Middle frontal gyrus (tissue), 1 donor: ENCODE measurements around the gene CUTC.
"Not testable (repeated sequence)": the region's sequence is repeated elsewhere in the genome, so short reads cannot be mapped to it uniquely, and the experiment has no call there.

Experiments used
- DNase-seq: peaks from one replicate; pipeline ENCODE4 v3.0.0-alpha.2; 2015; ENCODE audit warnings: low spot score; ENCODE audit errors: extremely low spot score

Gene CUTC, protein sequence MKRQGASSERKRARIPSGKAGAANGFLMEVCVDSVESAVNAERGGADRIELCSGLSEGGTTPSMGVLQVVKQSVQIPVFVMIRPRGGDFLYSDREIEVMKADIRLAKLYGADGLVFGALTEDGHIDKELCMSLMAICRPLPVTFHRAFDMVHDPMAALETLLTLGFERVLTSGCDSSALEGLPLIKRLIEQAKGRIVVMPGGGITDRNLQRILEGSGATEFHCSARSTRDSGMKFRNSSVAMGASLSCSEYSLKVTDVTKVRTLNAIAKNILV

DNA sequence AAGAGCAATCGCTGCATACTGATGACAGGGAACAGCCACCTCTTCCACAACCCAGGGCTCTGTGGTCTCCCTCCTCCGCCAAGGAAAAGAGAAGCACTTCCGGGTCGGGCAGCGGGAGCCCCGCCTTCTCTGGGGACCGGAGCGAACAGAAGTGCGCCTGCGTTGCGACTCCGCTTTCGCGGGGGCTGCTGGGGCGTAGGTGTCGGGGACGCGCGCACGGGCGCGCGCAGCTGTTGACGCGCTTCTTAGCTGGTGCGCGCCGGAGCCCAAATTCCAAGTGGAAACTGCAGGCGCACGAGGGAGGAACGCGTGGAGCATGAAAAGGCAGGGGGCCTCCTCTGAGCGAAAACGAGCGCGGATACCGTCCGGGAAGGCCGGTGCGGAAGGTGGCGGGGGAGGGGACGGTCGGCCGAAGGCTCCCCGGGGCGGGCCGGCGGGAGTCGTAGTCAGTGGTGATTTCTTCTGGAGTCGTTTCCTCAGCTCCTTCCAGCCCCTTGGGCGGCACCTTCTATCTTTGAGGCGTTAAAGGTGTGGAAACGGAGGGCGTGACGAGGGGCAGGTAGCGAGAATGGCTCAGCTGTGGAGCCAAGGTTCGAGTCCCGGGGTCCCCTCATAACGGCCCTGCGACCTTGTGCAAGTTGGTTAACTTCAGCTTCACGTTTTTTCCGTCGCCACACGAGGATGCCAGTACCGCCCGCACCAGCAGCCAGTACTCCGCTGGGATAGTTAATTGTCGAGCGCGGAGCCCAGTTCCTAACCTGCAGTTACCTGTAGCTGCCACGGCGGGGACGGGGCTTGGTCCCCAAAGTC, at the start of gene CUTC, which contains the start of gene COX15:
Gene CUTC, plus strand, starts transcription at position 202 of the 810 bp plus-strand sequence. Its CDS starts 115 bp downstream, at position 317.
Gene COX15, minus strand, starts transcription at position 95 of the 810 bp plus-strand sequence. Its CDS starts 78 bp downstream, at position 17.
- DNase-seq: peak; percentile 96

DNA sequence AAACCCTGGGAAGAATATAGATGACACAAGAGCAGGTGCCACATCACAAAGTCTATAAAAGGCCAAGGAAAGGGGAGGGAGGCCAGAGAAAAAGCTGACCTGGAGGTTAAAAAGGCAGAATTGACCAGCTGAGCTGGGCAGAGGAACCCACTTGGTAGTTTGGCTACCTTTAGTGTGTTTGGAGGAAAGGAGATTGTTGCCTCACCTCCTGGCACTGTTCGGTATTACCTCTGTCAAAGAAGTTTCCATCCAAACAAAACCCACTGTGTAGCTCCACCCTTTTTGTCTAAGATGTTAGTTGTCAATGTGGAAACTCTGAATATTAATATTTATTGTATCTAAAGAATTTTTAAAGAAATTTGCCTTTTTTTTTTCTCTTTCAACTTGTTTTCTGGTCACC, 49.3 kb upstream of the CUTC start:
- no peak for DNase-seq

DNA sequence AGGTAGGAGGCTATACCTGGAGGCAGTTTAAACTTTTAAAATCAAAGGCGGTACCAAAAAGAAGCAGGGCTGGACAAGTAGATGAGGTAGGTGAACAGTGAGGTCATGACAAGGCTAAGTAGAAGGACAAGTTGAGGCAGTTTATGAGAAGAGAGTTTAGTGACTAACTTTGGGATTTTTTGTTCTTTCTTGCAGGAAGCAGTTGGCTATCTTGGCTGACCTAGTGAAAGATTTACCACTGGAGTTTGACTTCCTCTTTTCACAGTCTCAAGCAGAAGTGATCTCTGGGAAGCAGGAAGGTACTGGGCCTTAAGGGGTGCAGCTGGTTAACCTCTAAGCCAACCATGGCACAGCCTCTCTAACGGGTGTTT, 46.5 kb upstream of the CUTC start:
- DNase-seq: no peak

DNA sequence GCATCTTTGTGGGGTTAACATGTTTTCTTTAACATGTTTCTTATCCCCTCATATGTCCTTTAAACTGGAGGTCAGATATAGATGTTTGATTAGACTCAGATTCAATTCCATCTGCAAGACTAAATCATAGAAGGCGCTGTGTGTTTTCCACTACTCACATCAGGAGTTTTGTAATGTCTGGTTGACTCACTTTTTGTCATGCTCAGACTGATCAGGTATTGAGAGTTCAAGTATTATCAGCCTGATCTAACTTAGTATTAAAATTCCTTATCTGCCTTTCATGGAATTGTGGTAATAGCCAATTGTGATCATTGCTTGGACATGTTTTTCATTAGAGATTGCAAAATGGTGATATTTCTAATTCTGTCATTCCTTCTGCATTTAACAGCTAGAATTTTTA, 42.6 kb upstream of the CUTC start:
- DNase-seq: no peak

DNA sequence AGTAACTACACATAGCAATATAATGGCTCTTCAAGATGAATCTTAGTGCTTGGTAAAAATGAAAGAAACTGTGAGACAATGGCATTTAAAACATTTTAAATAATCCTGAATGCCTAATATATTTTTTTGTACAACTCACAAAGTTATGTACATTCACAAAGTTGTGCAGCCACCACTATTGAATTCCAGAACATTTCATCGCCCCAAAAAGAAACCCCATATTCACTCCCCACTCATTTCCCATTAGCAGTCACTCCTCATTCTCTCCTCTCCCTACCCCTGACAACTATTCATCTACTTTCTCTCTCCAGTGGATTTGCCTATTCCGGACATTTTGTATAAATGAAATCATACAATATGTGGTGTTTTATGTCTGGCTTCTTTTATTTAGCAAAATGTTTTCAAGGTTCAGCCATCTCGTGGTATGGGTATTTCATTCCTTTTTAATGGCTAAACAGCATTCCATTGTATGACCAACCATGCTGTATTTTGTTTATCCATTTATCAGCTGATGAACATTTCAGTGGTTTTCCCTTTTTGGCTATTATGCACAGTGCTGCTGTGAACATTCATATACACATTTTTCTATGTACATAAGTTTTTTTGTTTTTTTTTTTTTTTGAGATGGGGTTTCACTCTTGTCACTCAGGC, 38.0 kb upstream of the CUTC start:
- DNase-seq: no peak

DNA sequence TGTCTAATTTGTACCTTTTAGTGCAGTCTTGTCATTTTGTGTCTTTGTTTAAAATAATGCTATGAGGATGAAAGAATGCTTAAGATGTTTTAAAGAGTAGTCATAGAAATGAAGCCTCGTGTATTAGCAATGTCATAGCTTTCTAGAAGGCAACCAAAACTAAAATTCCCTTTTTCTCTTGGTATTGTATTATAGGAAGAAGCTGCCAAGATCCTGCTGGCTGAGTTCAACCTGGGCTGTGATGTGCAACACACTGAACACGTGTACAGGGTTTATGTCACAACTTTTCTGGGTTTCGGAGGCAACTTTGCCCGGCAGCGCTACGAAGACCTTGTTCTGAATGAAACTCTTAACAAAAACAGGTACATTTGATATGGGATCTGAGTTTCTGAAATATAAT, 36.3 kb upstream of the CUTC start:
- no peak for DNase-seq

DNA sequence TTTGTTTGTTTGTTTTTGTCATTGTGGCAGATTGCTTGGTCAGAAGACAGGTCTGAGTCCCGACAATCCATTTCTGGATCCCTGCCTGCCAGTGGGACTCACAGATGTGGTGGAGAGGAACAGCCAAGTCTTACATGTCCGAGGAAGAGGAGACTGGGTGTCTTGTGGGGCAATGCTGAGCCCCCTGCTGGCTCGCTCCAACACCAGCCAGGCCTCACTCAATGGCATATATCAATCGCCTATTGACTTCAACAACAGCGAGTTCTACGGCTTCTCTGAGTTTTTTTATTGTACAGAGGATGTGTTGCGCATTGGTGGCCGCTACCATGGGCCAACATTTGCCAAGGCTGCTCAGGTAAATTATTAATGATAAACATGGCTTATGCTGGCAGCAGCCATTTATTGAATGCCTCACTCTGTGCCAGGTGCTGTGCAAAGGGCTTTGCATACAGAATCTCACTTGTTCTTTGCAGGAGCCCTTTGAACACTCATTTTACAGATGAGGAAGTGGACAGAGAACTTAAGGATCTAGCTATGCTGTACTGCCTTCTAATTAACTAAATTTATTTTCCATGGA, 33.4 kb upstream of the CUTC start:
- no peak for DNase-seq

DNA sequence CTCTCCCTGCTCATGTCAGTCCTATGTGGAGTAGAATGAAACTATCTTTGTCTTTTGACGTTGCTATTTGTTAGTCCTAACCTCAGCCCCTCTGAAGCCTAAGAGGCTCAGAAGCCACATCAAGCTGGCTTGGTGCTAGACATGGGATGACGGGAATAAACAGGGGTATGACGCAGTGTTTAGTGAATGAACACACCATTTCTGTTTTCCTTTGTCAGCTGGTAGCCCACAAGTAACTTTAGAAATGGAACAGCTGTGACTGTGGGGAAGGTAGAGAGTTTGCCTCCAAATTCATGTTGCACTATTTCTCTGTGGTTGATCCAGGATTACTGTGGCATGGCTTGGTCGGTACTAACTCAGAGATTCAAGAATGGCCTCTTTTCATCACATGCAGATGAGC, 31.4 kb upstream of the CUTC start:
- DNase-seq: no peak

DNA sequence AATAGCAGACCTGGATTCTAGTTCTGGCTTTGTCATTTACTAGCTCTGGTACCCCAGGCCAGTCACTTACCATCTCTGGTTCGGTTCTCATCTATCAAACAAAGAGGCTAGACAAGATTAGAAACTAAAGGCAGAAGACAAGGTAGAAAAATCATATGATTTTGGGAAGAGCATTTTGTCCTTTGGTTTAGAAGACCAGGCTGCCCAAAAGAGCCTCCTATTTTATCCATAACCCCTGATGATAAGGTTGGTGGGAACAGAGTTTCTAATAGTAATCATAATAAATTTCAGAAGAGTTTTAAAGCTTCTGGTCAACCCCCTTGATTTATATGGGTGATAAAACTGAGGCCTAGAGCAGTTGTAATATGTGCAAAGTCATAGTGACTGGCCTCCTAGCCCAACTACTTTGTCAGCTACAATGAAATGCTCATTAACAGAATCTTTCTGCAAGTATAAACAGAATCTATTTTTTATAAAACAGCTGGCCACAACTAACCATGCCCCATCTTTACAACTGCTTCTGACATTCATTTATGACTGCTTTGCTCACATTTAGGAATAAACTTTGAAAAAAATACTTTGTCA, 23.5 kb upstream of the CUTC start:
- no peak for DNase-seq

DNA sequence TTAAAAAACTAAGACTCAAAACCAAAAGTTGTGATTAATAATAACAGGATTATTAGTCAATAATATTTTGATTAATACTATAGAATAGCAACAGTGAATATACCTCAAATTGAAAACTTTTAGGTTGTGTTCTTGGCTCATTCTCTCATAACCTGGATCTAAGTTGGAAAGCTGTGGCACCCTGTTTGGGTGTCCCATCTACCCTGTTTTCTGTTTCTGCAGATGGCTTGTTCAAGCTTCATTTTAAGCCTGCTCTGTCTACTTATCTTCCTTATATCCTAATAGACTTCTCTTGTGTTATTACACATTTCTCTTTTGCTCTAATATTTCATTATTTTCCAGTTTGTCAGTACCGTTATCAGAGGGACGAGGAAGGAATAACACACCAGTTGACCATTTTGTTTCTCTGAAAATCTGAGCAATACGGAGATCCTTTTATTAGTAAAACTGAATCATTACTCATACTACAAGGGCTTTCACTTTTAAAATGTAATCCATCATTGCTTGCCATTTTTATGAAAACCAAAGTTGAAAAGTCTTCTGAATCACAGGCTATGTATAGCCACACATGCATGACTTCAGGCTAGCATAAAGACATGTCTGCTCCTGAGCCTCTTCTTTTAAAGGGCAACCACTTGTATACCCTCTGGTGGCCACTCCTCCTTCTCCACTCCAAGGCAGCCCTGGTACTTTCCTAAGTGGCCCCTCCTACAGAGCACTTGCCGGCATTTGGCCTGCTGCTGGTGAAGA, 22.4 kb upstream of the CUTC start:
- DNase-seq: no peak

DNA sequence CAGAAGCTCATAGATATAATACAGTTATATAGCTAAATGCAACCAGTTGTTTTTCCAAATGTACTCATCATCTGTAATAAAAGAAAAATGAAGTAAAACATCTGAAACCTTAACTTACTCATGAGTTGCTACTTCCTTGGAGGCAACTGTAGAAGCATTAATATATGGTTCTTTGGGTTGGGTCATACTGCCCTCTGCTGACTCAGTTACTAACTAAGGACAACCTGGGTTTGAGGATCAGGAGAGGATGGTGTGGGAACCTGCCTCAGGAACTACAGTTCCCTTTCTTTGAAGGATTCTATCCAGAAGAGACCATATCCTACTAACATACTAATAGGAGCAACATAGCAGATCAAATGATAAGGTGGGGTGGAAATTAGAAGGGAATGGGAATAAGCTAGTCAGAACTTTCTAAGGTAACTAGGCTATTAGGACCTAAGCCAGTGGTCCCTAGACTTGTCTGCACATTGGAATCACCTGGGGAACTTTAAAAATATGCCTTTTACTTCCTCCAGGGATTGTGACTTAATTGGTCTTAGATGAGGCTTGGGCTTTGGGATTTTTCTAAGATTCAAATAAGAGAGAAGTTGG, 20.8 kb upstream of the CUTC start:
- DNase-seq: no peak

DNA sequence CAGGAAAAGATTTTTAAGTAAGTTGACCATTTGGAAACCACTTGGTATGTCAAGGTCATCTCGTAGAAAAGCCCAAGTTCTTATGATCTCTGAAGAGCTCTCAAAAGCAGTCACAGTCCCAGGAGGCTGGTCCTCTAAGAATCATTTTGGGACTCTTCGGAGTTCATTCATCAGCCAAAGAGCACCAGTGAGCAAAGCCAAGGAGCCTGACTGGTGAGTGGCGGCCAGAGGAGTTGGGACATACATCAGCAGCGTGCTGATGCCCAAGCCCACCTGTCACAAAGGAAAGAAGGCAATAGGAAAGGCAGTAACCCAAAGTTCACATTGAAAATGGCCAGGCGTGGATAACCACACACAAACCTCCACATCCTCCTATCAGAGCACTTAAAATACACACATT, 17.6 kb upstream of the CUTC start:
- DNase-seq: no peak

DNA sequence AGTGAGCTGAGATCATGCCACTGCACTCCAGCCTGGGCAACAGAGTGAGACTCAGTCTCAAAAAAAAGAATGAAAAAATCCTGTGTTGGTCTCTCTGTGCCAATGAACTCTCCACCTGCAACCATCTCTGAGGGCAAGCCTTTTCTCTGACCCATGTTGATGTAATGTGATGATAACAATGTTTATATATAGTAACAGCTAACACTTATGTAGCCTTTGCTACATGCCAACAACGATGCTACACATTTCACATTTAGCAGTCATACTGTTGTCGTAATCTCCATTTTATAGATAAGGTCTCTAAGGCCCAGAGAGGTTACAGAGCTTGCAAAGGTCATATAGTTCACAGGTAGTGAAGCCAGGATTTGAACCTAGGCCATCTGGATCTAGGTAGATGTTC, 11.6 kb upstream of the CUTC start:
- DNase-seq: no peak

DNA sequence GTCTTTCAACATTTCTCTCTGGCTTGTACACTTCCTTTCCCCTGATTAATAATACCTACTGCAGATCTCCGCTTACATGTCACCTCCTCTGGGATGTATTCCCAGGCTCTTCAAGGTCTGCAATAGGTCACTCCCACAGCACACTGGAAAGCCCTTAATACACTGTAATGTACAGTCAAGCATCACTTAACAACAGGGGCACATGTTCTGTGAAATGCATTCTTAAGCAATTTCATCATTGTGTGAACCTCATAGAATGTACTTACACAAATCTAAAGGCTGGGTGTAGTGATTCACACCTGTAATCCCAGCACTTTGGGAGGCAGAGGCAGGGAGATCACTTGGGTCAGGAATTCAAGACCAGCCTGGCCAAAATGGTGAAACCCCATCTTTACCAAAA, 2.0 kb upstream of the CUTC start:
- no peak for DNase-seq

DNA sequence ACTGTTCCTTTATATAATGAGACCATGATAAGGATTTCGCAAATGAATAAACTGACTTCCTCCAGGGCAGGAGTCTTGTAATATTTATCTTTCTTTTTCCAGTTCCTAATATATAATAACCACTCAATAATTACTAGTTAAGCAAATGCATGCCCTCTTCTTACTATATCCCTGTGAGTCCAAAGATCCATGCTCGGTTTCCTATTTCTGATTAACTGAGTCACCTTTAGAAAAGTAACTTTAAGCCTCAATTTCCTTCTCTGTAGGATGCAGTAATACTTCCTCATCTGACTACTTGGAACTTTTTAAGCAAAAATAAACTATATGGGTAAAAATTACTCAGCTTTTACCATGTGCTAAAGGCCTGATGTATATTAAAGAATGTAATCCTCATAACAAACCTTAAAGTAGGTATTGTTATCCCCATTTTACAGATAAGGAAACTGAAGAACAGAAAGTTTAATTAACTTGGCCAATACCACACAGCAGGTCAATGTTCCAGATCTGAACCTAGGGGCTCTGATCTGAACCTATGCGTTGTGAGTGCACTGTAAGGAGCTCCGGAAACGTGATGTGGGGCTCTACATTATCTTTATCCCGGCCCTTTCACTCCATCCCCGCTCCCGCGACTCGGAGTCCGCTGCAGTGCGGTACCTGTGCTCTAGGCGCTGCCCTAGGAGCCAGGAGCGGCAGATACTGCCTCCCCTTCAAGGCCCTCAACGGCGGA, 565 bp upstream of the CUTC start:
- DNase-seq: no peak

DNA sequence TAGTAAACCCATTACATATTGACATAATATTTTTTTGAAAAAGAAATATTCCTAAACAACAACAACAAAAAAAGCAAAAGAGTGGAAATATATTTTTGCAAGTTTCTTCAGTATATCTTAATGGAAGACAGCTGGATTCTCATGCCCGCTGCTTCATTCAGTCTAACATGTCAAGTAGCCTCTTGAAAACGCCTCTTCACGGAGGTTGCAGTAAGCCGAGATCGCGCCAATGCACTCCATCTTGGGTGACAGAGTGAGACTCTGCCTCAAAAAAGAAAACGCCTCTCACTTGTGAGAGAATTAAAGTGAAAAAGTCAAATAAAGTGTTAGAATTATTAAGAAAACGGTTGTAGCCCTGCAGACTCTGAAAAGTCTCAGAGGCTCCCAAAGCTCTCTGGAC, 1.3 kb downstream of the CUTC start:
- no peak for DNase-seq

DNA sequence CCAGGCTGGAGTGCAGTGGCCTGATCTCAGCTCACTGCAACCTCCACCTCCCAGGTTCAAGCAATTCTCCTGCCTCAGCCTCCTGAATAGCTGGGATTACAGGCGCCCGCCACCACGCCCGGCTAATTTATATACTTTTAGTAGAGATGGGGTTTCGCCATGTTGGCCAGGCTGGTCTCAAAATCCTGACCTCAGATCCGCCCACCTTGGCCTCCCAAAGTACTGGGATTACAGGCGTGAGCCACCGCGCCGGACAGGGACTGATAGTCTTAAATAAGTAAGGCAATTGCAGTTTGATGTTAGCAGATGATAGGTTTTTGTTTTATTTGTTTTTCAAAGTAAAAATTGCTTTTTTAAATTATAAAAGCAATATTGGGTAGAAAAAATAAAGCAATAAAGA, 2.1 kb downstream of the CUTC start:
- DNase-seq: not testable (repeated sequence)

DNA sequence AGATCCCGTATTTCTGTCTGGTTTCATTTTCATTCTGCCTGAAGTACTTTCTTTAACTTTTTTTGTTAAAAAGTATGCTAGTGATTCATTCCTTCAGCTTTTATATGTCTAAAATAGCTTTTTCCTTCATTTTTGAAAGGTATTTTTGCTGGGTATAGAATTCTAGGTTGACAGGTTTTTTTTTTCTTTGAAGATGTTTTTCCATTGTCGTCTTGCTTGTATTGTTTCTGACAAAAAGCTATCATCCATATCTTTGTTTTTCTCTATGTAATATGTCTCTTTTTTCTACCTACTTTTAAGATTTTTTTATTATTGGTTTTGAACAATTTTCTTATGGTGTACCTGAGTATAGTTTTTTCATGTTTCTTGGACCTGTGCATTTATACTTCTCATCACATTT, 8.2 kb downstream of the CUTC start:
- no peak for DNase-seq

DNA sequence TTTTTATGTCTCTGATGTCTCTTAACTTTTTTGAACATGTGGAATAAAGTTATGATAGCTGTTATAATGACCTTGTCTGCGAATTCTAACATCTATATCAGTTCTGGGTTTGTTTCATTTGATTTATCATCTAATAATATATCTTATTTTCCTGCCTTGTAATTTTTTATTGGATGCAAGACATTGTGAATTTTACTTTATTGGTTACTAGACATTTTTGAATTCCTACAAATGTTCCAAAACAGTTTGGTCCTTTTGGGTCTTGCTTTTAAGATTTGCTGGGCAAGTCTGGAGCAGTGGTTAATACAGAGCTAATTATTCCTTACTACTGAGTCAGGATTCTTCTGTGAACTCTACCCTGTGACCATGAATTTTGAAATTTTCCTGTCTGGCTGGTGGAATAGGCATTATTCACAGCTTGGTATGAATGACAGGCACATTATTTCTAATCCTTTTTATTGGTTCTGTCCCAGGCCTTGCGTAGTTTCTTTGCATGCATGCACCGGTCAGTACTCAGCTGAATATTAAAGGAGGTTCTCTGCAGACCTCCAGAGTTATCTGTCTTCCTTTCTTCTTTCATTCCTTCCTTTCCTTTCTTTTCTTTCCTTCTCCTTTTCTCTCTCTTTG, 9.0 kb downstream of the CUTC start:
- no peak for DNase-seq
